ENCODE results near the gene SERHL2.
"Not testable (repeated sequence)": the region's sequence is repeated elsewhere in the genome, so short reads cannot be mapped to it uniquely, and the experiment has no call there.

The SERHL2 gene

GRCh38 chr22:42536166-42536565, 17.6 kb upstream of the SERHL2 start:
- no peak for DNase-seq

GRCh38 chr22:42536634-42537033, 17.1 kb upstream of the SERHL2 start:
- not testable (repeated sequence) for DNase-seq

GRCh38 chr22:42537199-42537831, 16.4 kb upstream of the SERHL2 start:
- DNase-seq: not testable (repeated sequence)

GRCh38 chr22:42539236-42539771, 14.5 kb upstream of the SERHL2 start:
- not testable (repeated sequence) for DNase-seq

GRCh38 chr22:42544686-42545085, 9.1 kb upstream of the SERHL2 start:
- DNase-seq: no peak

GRCh38 chr22:42547562-42547961, 6.2 kb upstream of the SERHL2 start:
- DNase-seq: no peak

GRCh38 chr22:42548126-42548525, 5.6 kb upstream of the SERHL2 start:
- DNase-seq: not testable (repeated sequence)

- DNase-seq: no peak
Observed at GRCh38 chr22:42548597-42549330, 5.0 kb upstream of the SERHL2 start.

- DNase-seq: no peak
Observed at GRCh38 chr22:42549331-42550060, 4.3 kb upstream of the SERHL2 start.

GRCh38 chr22:42552294-42552647, 1.5 kb upstream of the SERHL2 start:
- not testable (repeated sequence) for DNase-seq

- no peak for DNase-seq
Observed at GRCh38 chr22:42560381-42560780, 6.6 kb downstream of the SERHL2 start.

GRCh38 chr22:42560781-42561180, 7.0 kb downstream of the SERHL2 start:
- DNase-seq: no peak

- no peak for DNase-seq
Observed at GRCh38 chr22:42561856-42562255, 8.1 kb downstream of the SERHL2 start.

GRCh38 chr22:42562279-42562678, 8.5 kb downstream of the SERHL2 start:
- no peak for DNase-seq

GRCh38 chr22:42562684-42563083, 8.9 kb downstream of the SERHL2 start:
- no peak for DNase-seq

- DNase-seq: not testable (repeated sequence)
Observed at GRCh38 chr22:42563943-42564342, 10.2 kb downstream of the SERHL2 start.

GRCh38 chr22:42564699-42565098, 10.9 kb downstream of the SERHL2 start:
- DNase-seq: no peak

- no peak for DNase-seq
Observed at GRCh38 chr22:42565956-42566355, 12.2 kb downstream of the SERHL2 start.

GRCh38 chr22:42567950-42568349, 14.2 kb downstream of the SERHL2 start:
- DNase-seq: not testable (repeated sequence)

- not testable (repeated sequence) for DNase-seq
Observed at GRCh38 chr22:42570580-42570979, 16.8 kb downstream of the SERHL2 start.

- DNase-seq: not testable (repeated sequence)
Observed at GRCh38 chr22:42571068-42571467, 17.3 kb downstream of the SERHL2 start.

GRCh38 chr22:42574046-42574445, 20.3 kb downstream of the SERHL2 start:
- DNase-seq: not testable (repeated sequence)

GRCh38 chr22:42574468-42574867, 20.7 kb downstream of the SERHL2 start:
- not testable (repeated sequence) for DNase-seq

Data from femur (tissue), 1 donor.